GM12878 (cell line): ENCODE results near the gene E2F7. TPM values are rescaled to one million over a fixed set of nuclear protein-coding genes. Genes with fewer than 3 reads are reported as not detected.

Experiments
- ATAC-seq: fragments of 200-7000 bp; cut with Tn5 transposase; 3 replicates; pipeline ENCODE4 v1.9.1; 2020; ENCODE audit warnings: mild to moderate bottlenecking, moderate library complexity
- BruUV-seq: library from RNA; stranded (reverse); fragments of 400-500 nt; replicated peaks from 2 replicates; lab custom pipeline; 2021; lab: Mats Ljungman, UMichigan
- CTCF ChIA-PET: fragments of 300-600 bp; sonication (Branson Sonifier 250); formaldehyde crosslinking; extraction: SDS; loops from one replicate; lab custom pipeline; 2021; ENCODE audit warnings: inconsistent platforms; lab: Yijun Ruan, JAX
- POLR2A ChIA-PET: fragments of 350-600 bp; formaldehyde crosslinking; extraction: SDS; loops from one replicate; lab custom pipeline; 2021; ENCODE audit warnings: inconsistent platforms; lab: Charles Lee
- RAD21 ChIA-PET: fragments of 300-600 bp; sonication (Branson Sonifier 250); formaldehyde crosslinking; loops from one replicate; lab custom pipeline; 2023; ENCODE audit warnings: antibody characterized with exemption; ENCODE audit not compliant: unreplicated experiment; lab: Charles Lee
- SMC1A ChIA-PET: fragments of 300-600 bp; sonication (Branson Sonifier 250); formaldehyde crosslinking; loops from one replicate; lab custom pipeline; 2023; ENCODE audit not compliant: unreplicated experiment, uncharacterized antibody; lab: Charles Lee
- DNase-seq: peaks from one replicate; pipeline ENCODE4 v3.0.0-alpha.2; 2011; ENCODE audit warnings: low read depth, low spot score
- FAIRE-seq: peaks from 3 replicates; lab custom pipeline; 2011; peaks lifted over from hg19 to GRCh38; lab: Jason Lieb, UNC
- H2AFZ ChIP-seq: 2 replicates; pipeline ENCODE4 v1.6.0; 2011; ENCODE audit warnings: low read depth, low read length, control low read depth; ENCODE audit not compliant: control insufficient read depth
- H3K27ac ChIP-seq: 2 replicates; pipeline ENCODE4 v1.5.1; 2011; ENCODE audit warnings: control low read depth; ENCODE audit not compliant: control insufficient read depth, insufficient read depth
- H3K27me3 ChIP-seq, 2 experiments: replicated peaks in 1 of 2; 2 replicates each; pipeline versions ENCODE4 v1.6.0 to v1.6.1; 2011; ENCODE audit warnings: low read length in 1 of 2; ENCODE audit not compliant: control insufficient read depth in 2 of 2, insufficient read depth in 2 of 2
- H3K36me3 ChIP-seq, 2 experiments: 2 replicates each; pipeline ENCODE4 v1.5.1; 2011; ENCODE audit warnings: low read length in 1 of 2; ENCODE audit not compliant: control insufficient read depth in 2 of 2, insufficient read depth in 2 of 2
- H3K4me1 ChIP-seq: 2 replicates; pipeline ENCODE4 v1.6.1; 2011; ENCODE audit warnings: mild to moderate bottlenecking, low read length, moderate library complexity, mixed read lengths; ENCODE audit not compliant: control insufficient read depth, insufficient read depth
- H3K4me2 ChIP-seq: 2 replicates; pipeline ENCODE4 v1.6.0; 2011; ENCODE audit warnings: control low read depth; ENCODE audit not compliant: control insufficient read depth, insufficient read depth
- H3K4me3 ChIP-seq: fragments of 200-600 bp; sonication (generic); 2 replicates; pipeline ENCODE4 v1.5.1; 2016
- H3K79me2 ChIP-seq: 2 replicates; pipeline ENCODE4 v1.6.0; 2011; ENCODE audit warnings: low read length; ENCODE audit not compliant: control insufficient read depth, insufficient read depth
- H3K9ac ChIP-seq: 2 replicates; pipeline ENCODE4 v1.8.0; 2011; ENCODE audit warnings: low read length, control low read depth, mixed read lengths; ENCODE audit not compliant: control insufficient read depth, insufficient read depth
- H3K9me3 ChIP-seq: replicated peaks from 3 replicates; pipeline ENCODE4 v1.5.1; 2011; ENCODE audit warnings: mild to moderate bottlenecking, low read length; ENCODE audit not compliant: control insufficient read depth, insufficient read depth
- H4K20me1 ChIP-seq: 2 replicates; pipeline ENCODE4 v1.6.0; 2011; ENCODE audit not compliant: control insufficient read depth, insufficient read depth
- BCL3 ChIP-seq: IDR thresholded peaks from 2 replicates; pipeline ENCODE4 v1.6.1; 2011; ENCODE audit warnings: borderline replicate concordance, low read depth, mild to moderate bottlenecking, moderate library complexity, low read length; ENCODE audit not compliant: insufficient read depth, poor library complexity, severe bottlenecking
- DPF2 ChIP-seq: fragments of 450-650 bp; IDR thresholded peaks from 2 replicates; pipeline ENCODE4 v1.6.1; 2017; ENCODE audit warnings: mild to moderate bottlenecking
- E4F1 ChIP-seq: fragments of 450-650 bp; IDR thresholded peaks from 2 replicates; pipeline ENCODE4 v1.6.1; 2018; ENCODE audit warnings: borderline replicate concordance, mild to moderate bottlenecking; ENCODE audit not compliant: partially characterized antibody
- HDAC2 ChIP-seq: fragments of 200-600 bp; sonication (generic); IDR thresholded peaks from 2 replicates; pipeline ENCODE4 v1.6.1; 2017
- HDAC6 ChIP-seq: fragments of 200-600 bp; sonication (generic); IDR thresholded peaks from one replicate; pipeline ENCODE4 v1.8.0; 2017; ENCODE audit warnings: antibody characterized with exemption; ENCODE audit not compliant: unreplicated experiment
- NRF1 ChIP-seq: conservative IDR thresholded peaks from 2 replicates; pipeline ENCODE4 v1.6.1; 2011; ENCODE audit warnings: mild to moderate bottlenecking, low read depth, low read length, improper control_type of control experiment
- POLR2AphosphoS5 ChIP-seq: IDR thresholded peaks from 2 replicates; pipeline ENCODE4 v1.6.1; 2011; ENCODE audit warnings: mild to moderate bottlenecking, low read length, inconsistent platforms
- PRDM15 ChIP-seq: fragments of 450-650 bp; formaldehyde crosslinking; IDR thresholded peaks from 2 replicates; pipeline ENCODE4 v1.4.0; 2020; ENCODE audit warnings: mild to moderate bottlenecking, moderate library complexity
- SP1 ChIP-seq: IDR thresholded peaks from one replicate; pipeline ENCODE4 v1.6.1; 2011; ENCODE audit warnings: low read depth, low read length
- YBX1 ChIP-seq: fragments of 450-650 bp; IDR thresholded peaks from 2 replicates; pipeline ENCODE4 v1.6.1; 2016; ENCODE audit warnings: antibody characterized with exemption
- ZNF207 ChIP-seq: fragments of 450-650 bp; IDR thresholded peaks from 2 replicates; pipeline ENCODE4 v1.6.1; 2014; ENCODE audit warnings: antibody characterized with exemption, mild to moderate bottlenecking, borderline replicate concordance
- ZNF217 ChIP-seq: fragments of 450-650 bp; IDR thresholded peaks from 2 replicates; pipeline ENCODE4 v1.6.1; 2017; ENCODE audit warnings: antibody characterized with exemption, mild to moderate bottlenecking
- ZNF384 ChIP-seq: IDR thresholded peaks from 2 replicates; pipeline ENCODE4 v1.6.1; 2012; ENCODE audit warnings: low read depth, mild to moderate bottlenecking, low read length, improper control_type of control experiment, borderline replicate concordance
- ZSCAN29 ChIP-seq: fragments of 450-650 bp; IDR thresholded peaks from 2 replicates; pipeline ENCODE4 v1.6.1; 2017; ENCODE audit warnings: mild to moderate bottlenecking, moderate library complexity
- WGBS: methylation state at CpG from one replicate; pipeline ENCODE4 v1.1.6; 2016; ENCODE audit warnings: low lambda C conversion rate; ENCODE audit not compliant: insufficient replicate concordance, insufficient coverage; ENCODE audit errors: missing lambda C conversion rate; 5-methylcytosine and 5-hydroxymethylcytosine counted together
- in situ Hi-C: fragments of 300-500 bp; cut with MboI; formaldehyde crosslinking; loops from 9 replicates; pipeline ENCODE4 v1.14.3; 2018; ENCODE audit warnings: mixed read lengths
- intact Hi-C: fragments of 100-400 bp; cut with micrococcal nuclease; formaldehyde crosslinking; loops from one replicate; pipeline ENCODE4 v1.14.2; 2022; ENCODE audit not compliant: unreplicated experiment
- polyA plus RNA-seq, 11 experiments: library from polyadenylated mRNA; depleted of rRNA in 4 of 11; unstranded in 6 of 11; stranded (reverse) in 5 of 11; fragments of >200 nt; fragmentation: Nextera tagmentation in 4 of 11; fragmentation: Illumina TruSeq in 1 of 11; extraction: Ambion mirVana in 4 of 11; extraction: Trizol in 1 of 11; gene quantifications; 1 replicate in 1 of 11; 2 replicates in 10 of 11; pipeline versions ENCODE4 v1.2.1 to v1.2.3, GENCODE V29; 2011 to 2016; ENCODE audit warnings: inconsistent platforms in 2 of 11, missing spikeins in 2 of 11, low read depth in 1 of 11
- total RNA-seq, 4 experiments: library from RNA; depleted of rRNA in 3 of 4; stranded (reverse); fragments of >200 nt in 3 of 4; fragmentation: Illumina TruSeq in 1 of 4; extraction: Trizol in 1 of 4; gene quantifications; 2 replicates each; pipeline versions ENCODE4 v1.2.1 to v1.2.3, GENCODE V29; 2013 to 2021

E2F7 gene
- total and polyA plus RNA-seq, 10 of the 15 experiments (the other 5 are each of a cell fraction or from before 2014, with no cell fraction given): 5.6 to 32.1 (median 19.9) TPM

DNA sequence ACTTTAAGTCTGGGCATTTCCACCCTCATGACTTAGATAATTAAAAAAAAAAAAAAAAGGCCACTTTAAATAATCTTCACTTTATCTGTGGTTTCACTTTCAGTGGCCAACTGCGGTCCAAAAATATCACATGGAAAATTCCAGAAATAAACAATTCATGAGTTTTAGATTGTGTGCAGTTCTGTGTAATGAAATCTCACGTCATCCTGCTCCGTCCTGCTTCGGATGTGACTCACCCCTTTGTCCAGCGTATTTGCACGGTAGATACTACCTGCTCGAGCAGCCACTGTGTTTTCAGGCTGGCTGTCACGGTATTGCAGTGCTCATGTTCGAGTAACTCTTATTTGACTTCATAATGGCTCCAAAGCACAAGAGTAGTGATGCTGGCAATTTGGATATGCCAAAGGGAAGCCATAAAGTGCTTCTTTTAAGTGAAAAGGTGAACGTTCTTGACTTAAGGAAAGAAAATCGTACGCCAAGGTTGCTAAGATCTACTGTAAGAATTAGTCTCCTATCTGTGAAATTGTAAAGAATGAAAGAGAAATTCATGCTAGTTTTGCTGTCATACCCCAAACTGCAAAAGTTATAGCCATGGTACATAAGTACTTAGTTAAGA is 2.4 kb downstream of the E2F7 start (continued):
- TF ChIP-seq NRF1: no peak
- no peak for TF ChIP-seq ZNF207

- Histone ChIP-seq H3K36me3 (peaks cover 0 to 17% of the 10 kb centered on the region in 2 experiments), H2AFZ (peak overlapping the region; percentile 26), H3K27ac (peak overlapping the region; percentile 89; the same call in 1 of the 2 replicates), H3K9me3 (no peaks in the 10 kb centered on the region), H3K4me1 (peaks cover 29% of the 10 kb centered on the region), H3K4me2 (peak overlapping the region; percentile 93), H3K27me3 (no peaks in the 10 kb centered on the region), H4K20me1 (no peaks in the 10 kb centered on the region), H3K4me3 (peak overlapping the region; percentile 91; the same call in 1 of the 2 replicates), H3K9ac (peak overlapping the region; percentile 50), H3K79me2 (peaks cover 56% of the 10 kb centered on the region)
- DNase-seq (no peak), ATAC-seq (no peak), FAIRE-seq (no peak)
- POLR2A ChIA-PET: interaction anchor here (3.0 to 3.8 kb wide), 2 partner anchors 8 to 12 kb away, joined by 14 to 18 read pairs; no protein-coding TSS in a partner anchor
- WGBS: 9% methylated on average over 1 of the region's 1 CpG
- BruUV-seq: no TSS peak
- intact Hi-C loops (loop anchor here (5.0 kb wide), 1 partner anchor 295 kb away; no protein-coding TSS in a partner anchor), in situ Hi-C loops (loop anchor here (25.0 kb wide), 1 partner anchor 975 kb away; the partner anchor contains the start of gene NAP1L1)
- RAD21 ChIA-PET: interaction anchor here (1.2 kb wide), 1 partner anchor 12 kb away, joined by 4 read pairs; no protein-coding TSS in a partner anchor
- CTCF ChIA-PET: interaction anchor here (4.5 kb wide), 1 partner anchor 12 kb away, joined by 45 read pairs; no protein-coding TSS in a partner anchor
- SMC1A ChIA-PET: interaction anchor here (1.0 to 5.1 kb wide), 3 partner anchors 10 to 19 kb away, joined by 3 to 40 read pairs (median 7); no protein-coding TSS in a partner anchor
- no peak for TF ChIP-seq HDAC2
- TF ChIP-seq BCL3: no peak
- no peak for TF ChIP-seq DPF2
- no peak for TF ChIP-seq ZSCAN29
- no peak for TF ChIP-seq E4F1
- TF ChIP-seq YBX1: no peak
- no peak for TF ChIP-seq POLR2AphosphoS5
- no peak for TF ChIP-seq SP1
- TF ChIP-seq ZNF217: no peak
- TF ChIP-seq ZNF384: no peak
- no peak for TF ChIP-seq PRDM15
- no peak for TF ChIP-seq HDAC6
Observed at GRCh38 chr12:77062396-77062795, 3.0 kb downstream of the E2F7 start.
